Breast epithelium (tissue), 4 donors: ENCODE measurements around the gene COQ9. TPM values are rescaled to one million over a fixed set of nuclear protein-coding genes. Genes with fewer than 3 reads are reported as not detected.

ENCODE experiments used
- DNase-seq, 2 donors: peaks; one replicate each; pipeline ENCODE4 v3.0.0-alpha.2; 2019; ENCODE audit warnings: low spot score in 2 of 2
- H3K27ac ChIP-seq, 2 donors: fragments of 200-600 bp; sonication (generic) in 1 of 2; one replicate each; pipeline ENCODE4 v1.5.1; 2016 to 2019; ENCODE audit warnings: mild to moderate bottlenecking in 1 of 2
- H3K27me3 ChIP-seq, 2 donors: fragments of 200-600 bp; sonication (generic) in 1 of 2; one replicate each; pipeline versions ENCODE4 v1.5.1 to v1.6.0; 2017 to 2019; ENCODE audit warnings: control low read depth in 1 of 2, mild to moderate bottlenecking in 1 of 2
- H3K36me3 ChIP-seq: fragments of 200-600 bp; one replicate; pipeline ENCODE4 v1.5.1; 2019
- H3K4me1 ChIP-seq, 2 donors: fragments of 200-600 bp; sonication (generic); one replicate each; pipeline ENCODE4 v1.5.1; 2016 to 2019; ENCODE audit warnings: control low read depth in 1 of 2
- H3K4me3 ChIP-seq, 3 donors: fragments of 200-600 bp; sonication (generic); 1 replicate in 2 of 3; 2 replicates in 1 of 3; pipeline ENCODE4 v1.5.1; 2016 to 2019; ENCODE audit warnings: mild to moderate bottlenecking in 3 of 3, moderate library complexity in 2 of 3
- H3K9me3 ChIP-seq, 2 donors: fragments of 200-600 bp; sonication (generic) in 1 of 2; one replicate each; pipeline ENCODE4 v1.5.1; 2016 to 2019; ENCODE audit warnings: control low read depth in 1 of 2
- POLR2A ChIP-seq: fragments of 450-650 bp; IDR thresholded peaks from one replicate; pipeline ENCODE4 v1.6.1; 2016; ENCODE audit warnings: antibody characterized with exemption, mild to moderate bottlenecking, moderate library complexity
- POLR2AphosphoS5 ChIP-seq, 3 donors: sonication (generic); formaldehyde crosslinking; IDR thresholded peaks; one replicate each; pipeline ENCODE4 v1.6.1; 2017; ENCODE audit warnings: antibody characterized with exemption in 3 of 3
- intact Hi-C: fragments of 100-400 bp; cut with DNase I; formaldehyde crosslinking; loops from one replicate; pipeline ENCODE4 v1.15.1; 2023; ENCODE audit warnings: low total_unique reads
- total RNA-seq, 3 donors: library from RNA; depleted of rRNA; stranded (reverse); fragments of >200 nt; gene quantifications; one replicate each; pipeline ENCODE4 v1.1.0, GENCODE V29; 2016
- TF ChIP-seq, protein P1 (sequence below), 3 donors: fragments of 450-650 bp; IDR thresholded peaks; one replicate each; pipeline ENCODE4 v1.5.1; 2016 to 2017; ENCODE audit warnings: antibody characterized with exemption in 3 of 3, mild to moderate bottlenecking in 3 of 3, moderate library complexity in 3 of 3

The COQ9 gene
- total RNA-seq, 3 donors from 2014 or later = 36.0 to 42.6 (median 40.7) TPM

DNA sequence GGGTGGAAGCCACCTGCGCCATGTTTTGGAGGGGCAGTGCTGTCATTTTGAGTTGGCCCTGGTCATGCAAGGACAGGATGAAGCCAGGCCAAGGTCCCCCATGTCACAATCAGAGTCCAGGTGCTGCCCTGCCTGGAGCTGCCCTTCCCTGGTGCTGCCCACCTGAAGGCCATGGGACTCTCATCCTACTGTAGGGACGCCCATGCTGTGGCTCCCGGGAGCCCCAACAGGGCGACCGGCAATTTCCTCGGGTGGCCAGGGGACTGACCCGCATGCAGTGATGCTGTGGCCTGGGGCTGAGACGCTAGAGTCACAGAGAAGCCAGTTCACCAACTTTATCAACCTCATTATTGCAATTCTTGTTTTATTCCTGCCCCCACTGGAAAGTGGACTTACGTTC lies 34.7 kb upstream of the COQ9 start:
- no peak for TF ChIP-seq POLR2A
- no peak for TF ChIP-seq POLR2AphosphoS5 (IDR thresholded peaks at IDR 0.05)
- TF ChIP-seq, protein P1, sequence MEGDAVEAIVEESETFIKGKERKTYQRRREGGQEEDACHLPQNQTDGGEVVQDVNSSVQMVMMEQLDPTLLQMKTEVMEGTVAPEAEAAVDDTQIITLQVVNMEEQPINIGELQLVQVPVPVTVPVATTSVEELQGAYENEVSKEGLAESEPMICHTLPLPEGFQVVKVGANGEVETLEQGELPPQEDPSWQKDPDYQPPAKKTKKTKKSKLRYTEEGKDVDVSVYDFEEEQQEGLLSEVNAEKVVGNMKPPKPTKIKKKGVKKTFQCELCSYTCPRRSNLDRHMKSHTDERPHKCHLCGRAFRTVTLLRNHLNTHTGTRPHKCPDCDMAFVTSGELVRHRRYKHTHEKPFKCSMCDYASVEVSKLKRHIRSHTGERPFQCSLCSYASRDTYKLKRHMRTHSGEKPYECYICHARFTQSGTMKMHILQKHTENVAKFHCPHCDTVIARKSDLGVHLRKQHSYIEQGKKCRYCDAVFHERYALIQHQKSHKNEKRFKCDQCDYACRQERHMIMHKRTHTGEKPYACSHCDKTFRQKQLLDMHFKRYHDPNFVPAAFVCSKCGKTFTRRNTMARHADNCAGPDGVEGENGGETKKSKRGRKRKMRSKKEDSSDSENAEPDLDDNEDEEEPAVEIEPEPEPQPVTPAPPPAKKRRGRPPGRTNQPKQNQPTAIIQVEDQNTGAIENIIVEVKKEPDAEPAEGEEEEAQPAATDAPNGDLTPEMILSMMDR (IDR thresholded peaks at IDR 0.05) = no peak
- Histone ChIP-seq H3K4me3 (no peak overlapping the region), H3K9me3 (no peaks in the 10 kb centered on the region), H3K27ac (no peak overlapping the region), H3K27me3 (no peaks in the 10 kb centered on the region), H3K4me1 (no peaks in the 10 kb centered on the region), H3K36me3 (no peaks in the 10 kb centered on the region)
- DNase-seq = no peak
- intact Hi-C loops = no loop called here

DNA sequence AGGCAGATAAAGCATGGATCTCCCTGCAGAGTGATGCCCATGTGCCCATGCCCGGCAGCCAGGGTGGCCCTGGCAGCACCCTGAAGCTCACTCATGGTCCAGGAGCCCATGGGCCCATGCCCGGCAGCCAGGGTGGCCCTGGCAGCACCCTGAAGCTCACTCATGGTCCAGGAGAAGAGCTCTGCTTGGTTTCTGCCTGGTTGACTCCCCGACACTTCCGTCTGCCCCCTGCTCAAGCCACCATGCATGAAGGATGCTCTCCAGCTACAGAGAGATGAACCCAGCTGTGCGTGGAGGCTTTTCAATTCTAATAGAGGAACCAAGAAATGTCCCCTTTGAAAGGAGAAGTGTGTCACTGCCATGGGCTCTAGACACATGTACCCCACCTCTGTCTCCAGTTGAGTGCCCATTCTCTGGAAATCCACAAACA lies 34.0 kb upstream of the COQ9 start:
- no peaks in the 10 kb centered on the region for H3K9me3 ChIP-seq
- TF ChIP-seq POLR2A (no peak), POLR2AphosphoS5 (IDR thresholded peaks at IDR 0.05) (no peak)
- TF ChIP-seq, protein P1 (IDR thresholded peaks at IDR 0.05) = no peak
- intact Hi-C loops = no loop called here
- H3K36me3 ChIP-seq = no peaks in the 10 kb centered on the region
- no peak overlapping the region for H3K27ac ChIP-seq
- no peaks in the 10 kb centered on the region for H3K4me1 ChIP-seq
- no peak for DNase-seq
- H3K4me3 ChIP-seq = no peak overlapping the region
- no peaks in the 10 kb centered on the region for H3K27me3 ChIP-seq

DNA sequence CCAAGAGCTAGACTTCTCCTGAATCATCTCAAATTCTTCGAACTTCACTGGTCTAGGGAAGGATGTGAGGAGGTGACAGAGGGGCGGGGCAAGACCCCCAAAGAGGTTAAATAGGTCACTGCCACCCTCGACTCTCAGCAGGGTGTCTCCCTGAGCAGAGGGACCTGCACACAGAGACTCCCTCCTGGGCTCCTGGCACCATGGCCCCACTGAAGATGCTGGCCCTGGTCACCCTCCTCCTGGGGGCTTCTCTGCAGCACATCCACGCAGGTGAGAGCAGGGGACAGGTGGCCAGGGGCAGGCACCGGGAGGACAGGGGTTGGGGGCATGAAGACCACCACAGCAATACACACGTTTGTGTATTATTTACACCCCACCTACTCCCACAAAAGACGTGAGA lies 33.5 kb upstream of the COQ9 start:
- H3K27me3 ChIP-seq = no peaks in the 10 kb centered on the region
- no peak overlapping the region for H3K27ac ChIP-seq
- no peak for TF ChIP-seq POLR2AphosphoS5 (IDR thresholded peaks at IDR 0.05)
- no peaks in the 10 kb centered on the region for H3K9me3 ChIP-seq
- H3K4me3 ChIP-seq = no peak overlapping the region
- H3K36me3 ChIP-seq = no peaks in the 10 kb centered on the region
- H3K4me1 ChIP-seq = no peaks in the 10 kb centered on the region
- intact Hi-C loops = no loop called here
- no peak for DNase-seq

DNA sequence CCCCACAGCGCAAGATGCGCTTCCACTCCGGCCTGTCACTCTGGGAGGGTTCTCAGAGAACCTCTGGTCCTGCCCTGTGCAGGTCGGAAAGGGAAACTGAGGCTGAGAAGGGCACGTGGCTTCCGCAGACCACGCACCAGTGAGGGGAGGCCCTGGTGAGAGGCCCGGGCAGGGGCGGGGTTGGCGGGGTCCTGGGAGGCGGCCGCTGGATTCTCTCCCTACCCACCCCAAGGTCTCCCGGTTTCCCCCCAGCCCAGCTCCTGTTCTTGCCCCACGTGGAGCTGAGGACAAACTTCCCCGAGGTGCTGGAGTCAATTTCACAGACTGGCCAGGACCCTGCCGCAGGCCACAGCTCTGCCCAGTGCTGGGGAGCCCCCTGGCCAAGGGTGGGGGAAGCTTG lies 31.2 kb upstream of the COQ9 start:
- intact Hi-C loops = no loop called here

DNA sequence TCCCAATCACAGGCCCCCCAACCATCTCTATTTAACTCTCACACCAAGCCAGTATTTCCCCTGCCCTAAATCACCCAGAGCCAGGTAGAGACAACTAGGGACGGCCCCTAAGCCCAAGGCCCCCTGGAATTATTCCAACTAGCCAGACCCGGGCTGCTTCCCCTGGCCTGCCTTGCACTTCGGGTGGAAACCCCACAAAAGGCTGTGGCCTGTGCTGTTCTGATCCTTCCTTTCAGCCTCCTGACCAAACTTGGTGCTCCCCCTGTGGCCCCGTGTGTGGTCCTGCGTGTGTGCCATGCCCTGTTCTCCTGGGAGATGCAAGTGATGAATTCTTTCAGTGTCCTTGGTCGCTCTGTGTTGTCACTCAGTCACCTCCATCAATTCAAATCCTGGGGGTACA lies 27.8 kb upstream of the COQ9 start:
- TF ChIP-seq, protein P1 (IDR thresholded peaks at IDR 0.05) = no peak
- TF ChIP-seq POLR2AphosphoS5 (IDR thresholded peaks at IDR 0.05) = no peak
- no peak for TF ChIP-seq POLR2A
- DNase-seq = no peak
- no peaks in the 10 kb centered on the region for H3K27me3 ChIP-seq
- no peaks in the 10 kb centered on the region for H3K9me3 ChIP-seq
- H3K4me1 ChIP-seq = peaks cover 6 to 7% of the 10 kb centered on the region in 2 donors
- no peak overlapping the region for H3K4me3 ChIP-seq
- H3K36me3 ChIP-seq = no peaks in the 10 kb centered on the region
- H3K27ac ChIP-seq = peak overlapping the region; percentile 69 to 76
- intact Hi-C loops = no loop called here

More for the DNA sequence above, 31.2 kb upstream of the COQ9 start:
- Histone ChIP-seq H3K27me3 (no peaks in the 10 kb centered on the region), H3K36me3 (no peaks in the 10 kb centered on the region), H3K4me1 (peaks cover 6 to 7% of the 10 kb centered on the region in 2 donors), H3K27ac (peak overlapping the region in 1 of 2 donors; percentile 54), H3K4me3 (no peak overlapping the region), H3K9me3 (no peaks in the 10 kb centered on the region)
- DNase-seq = no peak
- TF ChIP-seq POLR2AphosphoS5 (IDR thresholded peaks at IDR 0.05) (no peak), POLR2A (no peak)
- TF ChIP-seq, protein P1 (IDR thresholded peaks at IDR 0.05) = no peak
